Coronary artery (tissue), 2 donors: ENCODE measurements around the gene PYY.
"Not testable (repeated sequence)": the region's sequence is repeated elsewhere in the genome, so short reads cannot be mapped to it uniquely, and the experiment has no call there.

Source experiments
- DNase-seq: peaks from one replicate; pipeline ENCODE4 v3.0.0-alpha.2; 2017; ENCODE audit warnings: low spot score
- H3K27ac ChIP-seq, 2 donors: fragments of 200-600 bp; sonication (generic); one replicate each; pipeline ENCODE4 v1.5.1; 2016 to 2019
- H3K4me3 ChIP-seq: fragments of 200-600 bp; sonication (generic); 2 replicates; pipeline ENCODE4 v1.5.1; 2016; ENCODE audit warnings: mild to moderate bottlenecking, moderate library complexity
- TF ChIP-seq, protein P1 (sequence below): fragments of 200-600 bp; sonication (generic); IDR thresholded peaks from one replicate; pipeline ENCODE4 v1.5.1; 2019; ENCODE audit warnings: antibody characterized with exemption

PYY gene

DNA sequence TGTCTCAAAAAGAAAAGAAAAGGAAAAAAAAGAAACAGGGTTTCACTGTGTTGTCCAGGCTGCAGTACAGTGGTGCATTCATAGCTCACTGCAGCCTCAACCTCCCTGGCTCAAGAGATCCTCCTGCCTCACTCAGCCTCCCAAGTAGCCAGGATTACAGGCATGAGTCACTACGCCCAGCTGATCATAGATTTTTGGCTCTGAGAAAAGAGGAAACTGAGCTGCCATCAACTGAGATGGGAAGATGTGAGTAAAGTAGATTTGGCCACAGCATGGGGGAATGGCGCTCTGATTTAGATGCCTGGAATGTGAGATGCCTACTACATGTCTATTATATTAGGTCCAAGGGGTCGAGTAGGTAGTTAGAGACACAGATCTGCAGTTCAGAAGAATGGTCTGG is 44.8 kb upstream of the PYY start:
- Histone ChIP-seq H3K27ac (no peak overlapping the region), H3K4me3 (no peak overlapping the region)
- TF ChIP-seq, protein P1, sequence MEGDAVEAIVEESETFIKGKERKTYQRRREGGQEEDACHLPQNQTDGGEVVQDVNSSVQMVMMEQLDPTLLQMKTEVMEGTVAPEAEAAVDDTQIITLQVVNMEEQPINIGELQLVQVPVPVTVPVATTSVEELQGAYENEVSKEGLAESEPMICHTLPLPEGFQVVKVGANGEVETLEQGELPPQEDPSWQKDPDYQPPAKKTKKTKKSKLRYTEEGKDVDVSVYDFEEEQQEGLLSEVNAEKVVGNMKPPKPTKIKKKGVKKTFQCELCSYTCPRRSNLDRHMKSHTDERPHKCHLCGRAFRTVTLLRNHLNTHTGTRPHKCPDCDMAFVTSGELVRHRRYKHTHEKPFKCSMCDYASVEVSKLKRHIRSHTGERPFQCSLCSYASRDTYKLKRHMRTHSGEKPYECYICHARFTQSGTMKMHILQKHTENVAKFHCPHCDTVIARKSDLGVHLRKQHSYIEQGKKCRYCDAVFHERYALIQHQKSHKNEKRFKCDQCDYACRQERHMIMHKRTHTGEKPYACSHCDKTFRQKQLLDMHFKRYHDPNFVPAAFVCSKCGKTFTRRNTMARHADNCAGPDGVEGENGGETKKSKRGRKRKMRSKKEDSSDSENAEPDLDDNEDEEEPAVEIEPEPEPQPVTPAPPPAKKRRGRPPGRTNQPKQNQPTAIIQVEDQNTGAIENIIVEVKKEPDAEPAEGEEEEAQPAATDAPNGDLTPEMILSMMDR: no peak
- DNase-seq: no peak

DNA sequence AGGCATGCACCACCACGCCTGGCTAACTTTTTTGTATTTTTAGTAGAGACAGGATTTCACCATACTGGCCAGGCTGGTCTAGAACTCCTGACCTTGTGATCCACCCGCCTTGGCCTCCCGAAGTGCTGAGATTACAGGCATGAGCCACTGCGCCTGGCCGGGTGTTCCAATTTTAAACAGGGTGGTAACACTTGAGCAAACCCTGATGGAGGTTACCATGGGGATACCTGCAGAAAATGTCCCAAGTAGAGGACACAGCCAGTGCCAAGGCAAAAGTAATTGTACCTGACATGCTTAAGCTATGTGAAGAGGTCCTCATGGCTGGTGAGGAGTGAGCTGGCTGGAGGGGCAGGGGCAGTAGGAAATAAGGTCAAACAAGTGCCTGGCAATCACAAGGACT is 43.4 kb upstream of the PYY start:
- H3K27ac ChIP-seq, DNase-seq: not testable (repeated sequence)

DNA sequence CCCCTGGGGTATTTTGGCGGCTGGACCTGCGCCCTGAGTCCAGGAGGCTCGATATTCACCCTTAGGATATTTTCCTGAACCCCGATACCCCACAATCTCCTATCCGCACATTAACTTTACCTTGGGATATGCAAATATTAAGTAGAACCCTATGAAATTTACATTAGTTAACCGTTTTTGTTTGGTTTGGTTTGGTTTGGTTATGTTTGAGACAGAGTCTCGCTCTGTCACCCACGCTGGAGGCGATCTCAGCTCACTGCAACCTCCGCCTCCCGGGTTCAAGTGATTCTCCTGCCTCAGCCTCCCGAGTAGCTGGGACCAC is 41.4 kb upstream of the PYY start:
- TF ChIP-seq, protein P1: no peak
- DNase-seq: no peak
- peak overlapping the region; percentile 56 for H3K4me3 ChIP-seq
- H3K27ac ChIP-seq: no peak overlapping the region

More for the DNA sequence above, 43.4 kb upstream of the PYY start:
- H3K4me3 ChIP-seq: not testable (repeated sequence)

DNA sequence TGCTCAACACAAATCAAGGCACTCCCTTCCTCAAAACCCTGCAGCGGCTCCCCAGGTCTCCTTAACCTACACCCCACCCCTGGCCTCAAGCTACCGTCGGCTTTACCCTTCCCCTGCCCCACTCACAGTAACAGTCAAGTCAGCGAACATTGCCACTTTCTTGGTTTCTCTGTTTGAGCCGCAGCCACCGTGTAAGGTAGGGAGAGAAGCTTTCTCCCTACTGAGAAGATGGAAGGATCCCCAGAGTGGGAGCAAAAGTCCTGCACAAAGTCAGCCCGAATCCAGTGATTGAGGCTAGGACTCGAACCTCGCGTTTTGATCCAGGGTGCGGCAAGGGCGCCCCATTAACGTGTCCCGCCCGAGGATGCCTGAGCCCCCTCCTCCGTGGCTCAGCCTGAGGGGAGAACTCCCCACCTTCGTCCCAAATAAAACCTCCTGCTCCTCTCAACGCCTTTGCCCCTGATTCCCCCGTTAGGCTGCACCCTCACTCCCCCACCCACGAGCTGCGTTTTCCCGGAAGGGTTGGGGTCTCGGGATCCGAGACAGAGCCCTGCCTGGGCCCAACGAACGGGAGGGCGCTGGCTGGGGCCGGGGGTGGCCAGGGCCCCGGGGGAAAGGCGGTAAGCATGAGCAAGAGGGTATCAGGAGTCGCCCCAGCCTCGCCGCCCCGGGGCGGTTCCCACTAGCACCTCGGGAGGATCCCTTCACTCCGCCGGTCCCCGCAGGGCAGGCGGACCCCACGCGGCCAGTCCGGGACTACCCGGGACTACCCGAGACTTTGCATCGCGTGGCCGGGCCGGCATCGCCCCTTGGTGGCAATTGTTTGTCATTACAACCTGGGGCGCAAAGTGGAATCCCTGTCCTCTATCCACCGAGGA is 40.8 kb upstream of the PYY start:
- Histone ChIP-seq H3K4me3 (peak overlapping the region; percentile 56), H3K27ac (no peak overlapping the region)
- DNase-seq: no peak
- TF ChIP-seq, protein P1: peak; percentile 68

DNA sequence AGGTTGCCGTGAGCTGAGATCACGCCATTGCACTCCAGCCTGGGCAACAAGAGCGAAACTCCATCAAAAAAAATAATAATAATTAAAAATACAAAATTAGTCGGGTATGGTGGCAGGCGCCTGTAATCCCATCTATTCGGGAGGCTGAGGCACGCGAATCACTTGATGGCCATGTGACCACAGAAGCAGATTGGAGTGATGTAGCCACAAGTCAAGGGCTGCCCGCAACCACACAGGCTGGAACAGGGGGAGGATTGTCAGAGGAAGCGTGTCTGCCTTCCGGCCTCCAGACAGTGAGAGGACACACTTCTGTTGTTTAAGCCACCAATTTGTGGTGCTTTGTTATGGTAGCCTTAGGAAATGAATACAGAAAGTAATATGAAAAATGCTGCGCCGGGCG is 38.9 kb upstream of the PYY start:
- H3K27ac ChIP-seq: no peak overlapping the region
- no peak for DNase-seq
- TF ChIP-seq, protein P1: no peak
- H3K4me3 ChIP-seq: no peak overlapping the region

DNA sequence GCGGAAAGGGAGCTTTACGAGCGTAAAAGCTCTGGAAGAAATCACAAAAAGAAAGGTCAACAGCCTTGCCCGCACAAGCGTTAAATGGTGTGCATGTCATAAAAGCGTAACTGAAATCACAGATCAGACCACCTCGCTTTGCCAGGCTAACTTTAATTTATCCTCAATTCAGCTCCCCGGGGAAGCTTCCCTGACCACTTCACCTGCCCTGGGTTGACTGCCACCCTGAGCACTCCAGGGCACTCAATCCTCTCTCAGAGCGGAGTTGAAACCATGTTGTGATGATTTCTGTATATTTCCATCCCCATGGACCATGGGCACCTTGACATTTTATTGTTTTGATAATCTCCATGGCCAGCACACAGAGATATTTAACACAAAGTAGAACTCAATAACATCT is 34.6 kb upstream of the PYY start:
- Histone ChIP-seq H3K27ac (no peak overlapping the region), H3K4me3 (no peak overlapping the region)
- TF ChIP-seq, protein P1: no peak
- DNase-seq: no peak

DNA sequence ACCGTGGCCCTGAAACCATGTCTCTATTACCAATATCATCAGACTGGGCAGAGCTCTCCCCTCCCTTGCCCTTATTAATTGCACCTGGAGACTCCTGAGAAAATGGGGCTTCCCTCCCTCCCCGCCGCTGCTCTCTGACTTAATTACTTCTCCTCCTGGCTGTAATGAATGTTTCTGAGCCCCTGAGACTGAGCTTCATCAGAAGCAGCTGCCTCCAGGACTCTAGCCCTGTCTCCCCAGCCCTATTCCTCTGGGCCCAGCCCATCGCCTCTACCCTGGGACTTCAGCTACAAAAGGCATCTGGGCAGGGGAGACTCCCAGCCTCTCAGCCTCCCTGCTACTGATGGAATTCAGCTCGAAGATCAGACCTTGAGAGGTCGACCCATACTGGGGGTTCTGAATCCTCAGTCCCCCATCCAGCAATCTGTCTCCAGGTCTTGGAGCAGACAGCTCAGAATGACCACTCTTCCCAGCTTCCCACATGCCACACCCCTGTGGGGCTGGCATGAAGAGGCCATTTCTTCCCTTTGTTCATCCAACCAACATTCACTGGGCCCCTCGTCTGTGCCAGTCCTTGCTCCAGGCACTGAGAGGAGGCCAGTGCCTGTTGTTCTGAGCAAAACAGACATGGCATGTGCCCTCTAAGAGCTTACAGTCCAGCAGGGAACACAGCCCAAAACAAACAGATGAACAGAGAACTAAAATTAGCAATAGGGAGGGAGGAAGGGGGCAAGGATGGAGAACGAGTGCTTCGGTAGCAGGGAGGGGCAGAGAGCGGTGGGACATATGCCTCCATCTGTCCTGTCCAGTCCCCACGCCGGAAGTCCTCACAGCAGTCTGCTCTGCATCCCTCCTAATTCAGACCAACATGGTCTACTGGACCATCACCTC is 33.6 kb upstream of the PYY start:
- H3K4me3 ChIP-seq: no peak overlapping the region
- TF ChIP-seq, protein P1: no peak
- no peak for DNase-seq
- H3K27ac ChIP-seq: no peak overlapping the region
